DMS 273 (cell line): ENCODE data around the gene KRT8.
A peak's percentile ranks its signal among the peaks of the same experiment; 100 is the strongest.

Source experiments
- DNase-seq: peaks from one replicate; lab custom pipeline; 2025; ENCODE audit not compliant: unreplicated experiment; lab: John Stamatoyannopoulos, UW

The KRT8 gene

DNA sequence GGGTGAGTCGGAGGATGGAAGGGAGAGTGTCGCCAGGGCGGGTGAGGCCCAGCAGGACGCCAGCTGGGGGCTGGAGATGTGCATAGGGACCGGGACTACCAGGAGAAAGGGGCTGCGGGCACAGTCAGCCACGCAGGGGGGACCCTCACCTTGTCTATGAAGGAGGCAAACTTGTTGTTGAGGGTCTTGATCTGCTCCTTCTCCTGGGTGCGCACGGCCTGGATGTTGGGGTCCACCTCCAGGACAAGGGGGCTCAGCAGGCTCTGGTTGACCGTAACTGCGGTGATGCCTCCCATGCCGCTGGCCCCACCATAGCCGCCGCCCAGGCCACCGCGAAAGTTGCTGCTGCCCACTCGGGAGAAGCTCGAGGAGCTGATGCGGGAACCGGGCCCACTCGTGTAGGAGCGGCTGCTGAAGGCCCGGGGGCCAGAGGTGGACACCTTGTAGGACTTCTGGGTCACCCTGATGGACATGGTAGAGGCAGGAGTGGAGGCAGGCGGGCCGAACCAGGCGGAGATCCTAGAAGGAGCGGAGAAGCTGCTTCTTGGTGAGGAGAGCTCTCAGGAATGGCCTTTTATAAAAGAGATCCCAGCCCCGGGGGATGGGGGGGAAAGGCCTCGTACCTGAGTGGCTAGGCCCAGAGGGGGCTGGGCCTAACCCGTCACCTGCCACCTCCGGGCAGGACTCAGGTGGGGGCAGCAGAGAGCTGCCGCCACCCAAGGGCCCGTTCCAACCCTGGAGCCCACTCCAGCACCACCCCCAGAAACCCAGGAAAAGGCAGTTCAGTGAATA, at the start of gene KRT8:
Gene KRT8, minus strand, starts transcription at position 568 of the 792 bp plus-strand sequence. Its CDS starts 95 bp downstream, at position 473.
- peak; percentile 20 for DNase-seq

- DNase-seq, result no peak
These were observed 48.4 kb upstream of the KRT8 start for GRCh38 chr12:52953181-52953841.

- DNase-seq, result no peak
These were observed 47.4 kb upstream of the KRT8 start for GRCh38 chr12:52952076-52952801.

- DNase-seq, result no peak
These were observed 46.8 kb upstream of the KRT8 start for GRCh38 chr12:52951640-52952039.

DNA sequence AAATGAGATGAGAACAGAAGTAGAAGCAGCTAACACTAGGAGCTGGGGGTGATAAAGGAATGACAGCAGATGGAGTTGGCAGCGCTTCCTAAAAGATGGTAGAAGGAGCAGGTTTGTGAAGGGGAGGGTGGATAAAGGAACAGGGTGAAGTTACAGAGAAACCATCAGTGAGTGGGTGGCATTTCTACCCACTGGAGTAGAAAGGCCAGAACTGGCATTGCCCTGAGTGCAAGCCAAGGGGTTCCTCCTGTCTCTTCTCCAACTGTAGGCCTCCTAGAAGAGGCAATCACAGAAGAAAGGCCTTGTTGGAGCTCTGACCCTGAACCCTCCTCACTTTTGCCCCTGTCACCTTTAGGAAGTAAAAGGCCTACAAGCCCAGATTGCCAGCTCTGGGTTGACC, 46.2 kb upstream of the KRT8 start:
- DNase-seq, result no peak

- DNase-seq, result no peak
These were observed 45.7 kb upstream of the KRT8 start for GRCh38 chr12:52950553-52950952.

GRCh38 chr12:52949413-52950331, 44.8 kb upstream of the KRT8 start:
- DNase-seq, result no peak

DNA sequence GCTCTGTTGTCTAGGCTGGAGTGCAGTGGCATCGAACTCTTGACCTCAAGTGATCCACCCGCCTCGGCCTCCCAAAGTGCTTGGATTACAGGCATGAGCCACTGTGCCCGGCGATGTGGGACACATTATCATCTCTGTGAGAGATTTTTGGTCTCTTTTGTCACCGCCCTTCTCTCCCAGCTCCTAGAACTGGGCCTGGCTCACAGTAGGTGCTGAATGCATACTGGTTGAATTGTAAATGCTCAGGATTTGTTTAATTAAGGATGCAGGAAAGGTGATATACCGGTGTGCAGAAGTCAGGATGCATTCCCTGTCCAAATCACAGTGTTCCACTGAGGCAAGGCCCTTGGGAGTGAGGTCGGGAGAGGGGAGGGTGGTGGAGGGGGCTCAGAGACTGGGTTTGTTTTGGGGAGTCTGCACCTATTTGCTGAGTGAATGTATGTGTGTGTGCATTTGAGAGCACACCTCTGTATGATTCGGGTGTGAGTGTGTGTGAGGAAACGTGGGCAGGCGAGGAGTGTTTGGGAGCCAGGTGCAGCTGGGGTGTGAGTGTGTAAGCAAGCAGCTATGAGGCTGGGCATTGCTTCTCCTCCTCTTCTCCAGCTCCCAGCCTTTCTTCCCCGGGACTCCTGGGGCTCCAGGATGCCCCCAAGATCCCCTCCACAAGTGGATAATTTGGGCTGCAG, 43.0 kb upstream of the KRT8 start:
- DNase-seq, result no peak

DNA sequence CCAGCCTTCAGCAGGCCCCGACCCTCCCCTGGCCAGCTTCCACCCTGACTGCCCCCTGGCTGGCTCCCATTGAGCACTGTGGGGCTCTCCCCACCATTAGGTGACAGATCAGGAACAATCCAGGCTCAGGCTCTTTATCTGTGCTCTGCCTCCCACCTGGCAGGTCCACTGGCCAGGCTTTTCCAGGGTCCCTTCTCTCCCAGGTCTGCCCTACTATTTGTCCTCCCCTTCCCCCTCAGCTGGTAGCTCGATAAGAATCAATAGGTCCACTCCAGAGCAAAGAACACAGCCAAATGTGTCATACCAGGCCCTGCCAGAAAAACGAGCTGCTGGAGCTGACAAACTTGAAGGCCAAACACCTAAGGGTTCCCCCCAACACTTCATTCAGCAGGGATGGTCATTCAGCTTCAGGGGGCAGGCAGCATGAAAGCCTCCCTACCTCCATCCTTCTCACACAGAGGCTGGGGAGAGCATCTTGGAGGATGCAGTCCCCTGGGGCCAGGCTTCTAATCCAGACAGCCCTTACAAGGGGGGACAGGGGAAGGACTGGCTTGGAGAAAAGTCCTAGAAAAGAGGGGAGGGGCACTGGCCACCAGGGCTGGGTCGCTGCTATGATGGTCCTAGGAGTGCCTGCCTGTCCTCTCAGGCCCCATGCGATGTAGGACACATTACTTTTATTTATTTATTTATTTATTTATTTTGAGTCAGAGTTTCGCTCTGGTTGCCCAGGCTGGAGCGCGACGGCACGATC, 42.1 kb upstream of the KRT8 start:
- DNase-seq, result no peak

DNA sequence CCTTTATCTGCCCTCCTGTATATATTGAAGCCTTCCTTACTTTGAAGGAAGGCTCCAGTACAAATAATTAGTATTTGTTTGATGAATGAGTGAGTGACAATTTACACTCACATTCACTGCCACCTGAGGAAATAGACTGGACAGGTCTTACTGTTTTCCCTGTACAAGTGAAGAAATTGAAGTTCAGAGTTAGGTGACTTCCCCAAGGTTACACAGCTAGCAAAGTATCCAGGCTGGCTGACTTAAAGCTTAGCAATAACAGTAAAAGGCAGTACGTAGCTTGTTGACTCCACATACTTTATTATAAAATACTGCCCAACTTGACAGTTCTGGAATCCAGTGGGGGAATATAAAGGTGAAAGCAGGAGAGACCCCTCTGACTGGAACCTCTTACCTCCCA, 41.5 kb upstream of the KRT8 start:
- no peak for DNase-seq

DNA sequence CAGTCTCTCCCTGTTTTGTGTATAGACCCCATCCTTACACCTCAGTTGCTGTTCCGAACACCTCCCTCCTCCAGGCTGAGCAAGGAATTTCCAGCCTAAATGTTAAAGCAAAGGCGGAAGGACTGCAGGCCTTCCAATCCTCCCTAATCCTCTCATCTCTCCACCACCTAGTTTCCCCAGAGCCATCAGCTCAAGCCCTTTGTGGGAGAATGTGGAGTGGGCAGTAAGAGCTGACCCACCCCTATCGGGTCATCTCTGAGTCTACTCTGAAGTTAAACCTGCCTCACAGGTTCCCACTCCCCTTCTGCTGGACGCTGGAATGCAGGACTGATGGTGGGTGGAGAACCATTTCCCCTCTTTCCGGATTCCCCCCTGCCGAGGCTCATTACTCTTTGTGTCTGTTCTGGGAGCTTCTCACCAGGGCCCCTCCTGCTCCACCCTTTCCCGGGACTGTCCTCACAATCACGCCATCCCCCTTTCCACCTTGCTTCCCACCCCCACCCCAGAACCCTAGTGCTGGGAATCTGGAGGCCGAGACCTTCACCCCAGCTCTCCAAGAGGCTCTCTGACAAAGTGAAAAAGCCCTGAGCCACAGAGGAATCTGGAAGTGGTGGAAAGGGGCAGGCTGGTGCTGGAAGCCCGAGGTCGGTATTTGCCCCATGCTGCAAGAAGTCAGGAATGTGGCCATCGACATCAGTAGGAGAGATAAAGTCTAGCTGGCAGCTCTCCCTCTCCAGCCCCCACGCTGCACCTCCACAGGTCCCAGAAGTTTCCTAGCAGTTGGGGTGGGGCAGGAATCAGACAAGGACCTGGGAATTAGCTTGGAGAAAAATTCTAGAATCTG, 40.7 kb upstream of the KRT8 start:
- no peak for DNase-seq

DNA sequence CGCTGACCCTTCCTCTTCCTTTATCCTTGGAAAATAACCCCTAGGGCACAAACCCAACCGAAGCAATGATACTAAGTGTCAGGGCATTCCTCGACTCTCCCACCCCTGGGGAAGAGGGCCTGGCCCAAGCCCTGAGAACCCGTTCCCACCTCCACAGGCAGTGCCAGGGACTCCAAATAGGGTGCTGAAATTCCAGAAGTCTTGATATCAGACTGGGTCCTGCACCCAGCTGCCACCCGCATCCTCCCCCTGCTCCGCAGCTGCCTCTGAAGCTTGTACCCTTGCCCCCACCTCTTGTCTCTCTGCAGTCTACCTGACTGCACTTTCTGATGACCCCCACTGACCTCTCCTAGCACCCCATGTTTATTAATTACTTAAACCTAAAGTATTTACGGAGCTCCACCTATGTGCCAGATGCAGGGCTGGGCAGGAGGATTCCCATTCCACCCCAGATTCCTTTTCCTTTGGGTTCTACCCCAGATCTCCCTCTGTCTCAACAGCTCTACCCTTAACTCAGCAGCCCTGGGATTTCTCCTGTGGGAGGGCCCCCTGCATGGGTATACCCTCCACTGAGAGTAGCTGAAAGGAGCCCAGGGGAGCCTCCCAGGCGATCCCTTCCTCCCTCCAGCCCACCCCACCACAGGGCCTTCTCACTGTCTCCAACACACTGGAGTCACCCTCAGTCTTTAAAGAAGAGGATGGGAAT, 40.0 kb upstream of the KRT8 start:
- DNase-seq, result no peak

DNA sequence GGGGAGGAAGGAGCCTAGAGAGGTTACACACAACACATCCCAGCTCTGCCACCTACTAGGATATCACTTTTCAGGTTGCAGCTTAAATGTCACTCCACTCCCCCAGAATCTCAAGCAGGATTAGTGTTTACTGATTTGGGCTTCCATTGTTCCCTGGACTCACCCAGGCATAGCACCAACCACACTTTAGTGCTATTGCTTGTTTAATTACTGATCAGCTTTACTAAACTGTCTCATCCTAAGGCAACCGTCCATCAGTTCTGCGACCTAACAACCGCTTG, 38.0 kb upstream of the KRT8 start:
- no peak for DNase-seq

- no peak for DNase-seq
These were observed 37.4 kb upstream of the KRT8 start for GRCh38 chr12:52942066-52942900.

- no peak for DNase-seq
These were observed 24.7 kb upstream of the KRT8 start for GRCh38 chr12:52929538-52929937.

DNA sequence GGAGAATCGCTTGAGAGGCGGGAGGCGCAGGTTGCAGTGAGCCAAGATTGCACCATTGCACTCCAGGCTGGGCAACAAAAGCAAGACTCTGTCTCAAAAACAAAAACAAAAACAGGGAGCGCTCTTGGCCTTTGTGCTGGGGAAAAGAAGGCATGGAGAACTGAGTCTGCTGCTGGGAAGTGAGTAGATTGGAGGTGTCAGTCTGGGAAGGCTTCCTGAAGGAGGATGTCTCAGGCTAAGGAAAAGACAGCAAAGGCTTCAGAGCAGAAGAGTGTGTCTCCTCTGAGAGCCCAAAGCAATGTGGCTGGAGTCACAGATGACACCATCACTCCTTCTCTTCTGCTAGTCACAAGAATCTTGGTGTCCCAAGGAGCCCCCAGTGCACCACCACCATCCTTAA, 23.1 kb upstream of the KRT8 start:
- DNase-seq, result no peak

DNA sequence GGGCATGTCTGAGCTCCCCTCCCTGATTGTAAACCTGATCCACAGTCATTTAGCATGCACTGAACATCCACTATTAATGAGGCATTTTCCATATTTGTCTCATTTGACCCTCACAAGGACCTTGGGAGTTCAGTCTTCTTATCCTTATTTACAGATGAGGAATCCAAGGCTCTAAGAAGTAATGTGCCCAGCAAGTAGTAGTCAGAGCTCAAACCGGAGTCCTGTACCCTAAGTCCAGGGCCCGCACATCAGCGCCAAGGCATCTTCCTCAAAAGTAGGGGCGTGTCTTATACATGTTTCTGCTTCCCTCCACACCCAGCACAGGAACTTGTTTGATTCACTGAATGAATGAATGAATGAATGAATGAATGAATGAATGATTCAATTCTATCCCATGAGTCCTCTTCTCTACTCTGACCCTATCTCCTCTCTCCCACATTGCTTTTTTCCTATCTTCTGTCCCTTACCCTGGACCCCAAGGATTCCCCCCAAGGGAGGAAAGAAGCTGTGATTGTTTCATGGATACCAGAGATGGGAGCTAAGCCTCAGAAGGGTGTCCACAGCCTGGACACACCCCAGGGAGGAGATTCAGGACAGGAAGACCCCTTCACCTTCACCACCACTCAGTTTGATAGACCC, 21.8 kb upstream of the KRT8 start:
- DNase-seq, result no peak
